Measurements from ENCODE around the gene ACYP1. TPM values are rescaled to one million over a fixed set of nuclear protein-coding genes. Genes with fewer than 3 reads are reported as not detected.
A peak's percentile ranks its signal among the peaks of the same experiment; 100 is the strongest.

Gene ACYP1
- total RNA-seq: 16.5 TPM

GRCh38 chr14:75063491-75064204 is at the start of gene ACYP1:
TSS of gene ACYP1 (minus strand) at chr14:75064024. CDS start at chr14:75063553, 471 bp downstream.
- peak; percentile 94 for DNase-seq (ENCODE audit: low spot score)

GRCh38 chr14:75109877-75110276 is 46.1 kb upstream of the ACYP1 start:
- DNase-seq (ENCODE audit: low spot score): no peak

GRCh38 chr14:75107186-75107585 is 43.4 kb upstream of the ACYP1 start:
- DNase-seq (ENCODE audit: low spot score): no peak

GRCh38 chr14:75101491-75101890 is 37.7 kb upstream of the ACYP1 start:
- DNase-seq (ENCODE audit: low spot score): no peak

- no peak for DNase-seq (ENCODE audit: low spot score)
These were observed 34.9 kb upstream of the ACYP1 start for GRCh38 chr14:75098682-75099081.

- DNase-seq (ENCODE audit: low spot score): no peak
These were observed 34.4 kb upstream of the ACYP1 start for GRCh38 chr14:75098212-75098611.

GRCh38 chr14:75096959-75097358 is 33.1 kb upstream of the ACYP1 start:
- DNase-seq (ENCODE audit: low spot score): no peak

- no peak for DNase-seq (ENCODE audit: low spot score)
These were observed 31.9 kb upstream of the ACYP1 start for GRCh38 chr14:75095690-75096089.

- DNase-seq (ENCODE audit: low spot score): no peak
These were observed 31.1 kb upstream of the ACYP1 start for GRCh38 chr14:75094896-75095295.

- DNase-seq (ENCODE audit: low spot score): no peak
These were observed 28.9 kb upstream of the ACYP1 start for GRCh38 chr14:75092698-75093097.

- DNase-seq (ENCODE audit: low spot score): no peak
These were observed 27.4 kb upstream of the ACYP1 start for GRCh38 chr14:75091251-75091650.

- DNase-seq (ENCODE audit: low spot score): no peak
These were observed 26.5 kb upstream of the ACYP1 start for GRCh38 chr14:75090353-75090752.

- peak; percentile 51 for DNase-seq (ENCODE audit: low spot score)
These were observed 24.9 kb upstream of the ACYP1 start for GRCh38 chr14:75088566-75089373.

- DNase-seq (ENCODE audit: low spot score): no peak
These were observed 24.3 kb upstream of the ACYP1 start for GRCh38 chr14:75088153-75088552.

- DNase-seq (ENCODE audit: low spot score): no peak
These were observed 20.7 kb upstream of the ACYP1 start for GRCh38 chr14:75084513-75084912.

GRCh38 chr14:75083271-75083670 is 19.4 kb upstream of the ACYP1 start:
- DNase-seq (ENCODE audit: low spot score): no peak

- DNase-seq (ENCODE audit: low spot score): no peak
These were observed 17.9 kb upstream of the ACYP1 start for GRCh38 chr14:75081660-75082229.

GRCh38 chr14:75079521-75079920 is 15.7 kb upstream of the ACYP1 start:
- DNase-seq (ENCODE audit: low spot score): no peak

- DNase-seq (ENCODE audit: low spot score): no peak
These were observed 14.0 kb upstream of the ACYP1 start for GRCh38 chr14:75077794-75078193.

- DNase-seq (ENCODE audit: low spot score): peak; percentile 54
These were observed 6.6 kb upstream of the ACYP1 start for GRCh38 chr14:75070383-75070782.

GRCh38 chr14:75069811-75070145 is 6.0 kb upstream of the ACYP1 start:
- DNase-seq (ENCODE audit: low spot score): no peak

GRCh38 chr14:75069121-75069810 is 5.4 kb upstream of the ACYP1 start, which contains the start of gene ZC2HC1C:
TSS of gene ZC2HC1C (plus strand) at chr14:75069641. CDS start at chr14:75070574, 933 bp downstream.
- peak; percentile 94 for DNase-seq (ENCODE audit: low spot score)

All from mucosa of gallbladder (tissue), 1 donor.